HCT116 (cell line): ENCODE results near the gene MAP3K8. TPM values are rescaled to one million over a fixed set of nuclear protein-coding genes. Genes with fewer than 3 reads are reported as not detected.

ENCODE experiments used
- ATAC-seq: fragments of 200-7000 bp; cut with Tn5 transposase; 2 replicates; pipeline ENCODE4 v1.9.1; 2020; ENCODE audit warnings: mild to moderate bottlenecking, moderate library complexity
- BruUV-seq: library from RNA; stranded (reverse); fragments of 400-500 nt; replicated peaks from 2 replicates; lab custom pipeline; 2021; lab: Mats Ljungman, UMichigan
- CTCF ChIA-PET: fragments of 300-600 bp; sonication (Branson Sonifier 250); formaldehyde crosslinking; loops from one replicate; lab custom pipeline; 2021; ENCODE audit warnings: antibody characterized with exemption; lab: Charles Lee
- POLR2A ChIA-PET: fragments of 300-600, 350-600 bp; sonication (Branson Sonifier 250); formaldehyde crosslinking; loops from one replicate; lab custom pipeline; 2021; ENCODE audit warnings: antibody characterized with exemption; lab: Charles Lee
- RAD21 ChIA-PET, 2 experiments: fragments of 300-600 bp; sonication (Branson Sonifier 250); formaldehyde crosslinking; loops; one replicate each; lab custom pipeline; 2023; ENCODE audit warnings: low total read pairs in 2 of 2; ENCODE audit not compliant: uncharacterized antibody in 2 of 2, unreplicated experiment in 2 of 2, low non-redundant PET in 1 of 2; lab: Charles Lee
- DNase-seq: peaks from one replicate; pipeline ENCODE4 v3.0.0-alpha.2; 2010; ENCODE audit warnings: low read depth, low spot score
- H2AFZ ChIP-seq: fragments of 200-600 bp; shearing (Covaris generic), sonication (generic); 2 replicates; pipeline ENCODE4 v1.6.1; 2017; ENCODE audit warnings: low read depth, mixed run types, mixed read lengths, antibody characterized with exemption, low read length; ENCODE audit not compliant: poor library complexity, severe bottlenecking
- H3K27ac ChIP-seq: 2 replicates; pipeline ENCODE4 v1.5.1; 2012; ENCODE audit warnings: low read depth, low read length
- H3K27me3 ChIP-seq: fragments of 200-600 bp; sonication (generic); 2 replicates; pipeline ENCODE4 v1.6.1; 2016; ENCODE audit warnings: mixed run types, low read length, mixed read lengths; ENCODE audit not compliant: insufficient read depth
- H3K36me3 ChIP-seq, 2 experiments: fragments of 200-500 bp in 1 of 2; fragments of 200-600 bp in 1 of 2; sonication (Bioruptor generic) in 1 of 2; sonication (generic) in 1 of 2; 2 replicates each; pipeline versions ENCODE4 v1.5.1 to v1.6.1; 2014 to 2016; ENCODE audit warnings: low read length in 2 of 2, inconsistent platforms in 1 of 2, mixed read lengths in 1 of 2, mixed run types in 1 of 2; ENCODE audit not compliant: insufficient read depth in 2 of 2, control insufficient read depth in 1 of 2
- H3K4me1 ChIP-seq, 2 experiments: fragments of 200-600 bp in 1 of 2; sonication (generic) in 1 of 2; 2 replicates each; pipeline versions ENCODE4 v1.5.1 to v1.6.1; 2012 to 2017; ENCODE audit warnings: low read length in 2 of 2, inconsistent platforms in 1 of 2, mild to moderate bottlenecking in 1 of 2, mixed read lengths in 1 of 2, mixed run types in 1 of 2, moderate library complexity in 1 of 2; ENCODE audit not compliant: insufficient read depth in 2 of 2, control insufficient read depth in 1 of 2
- H3K4me2 ChIP-seq: fragments of 200-600 bp; sonication (generic); 2 replicates; pipeline ENCODE4 v1.6.1; 2017; ENCODE audit warnings: mixed run types, low read length, mixed read lengths
- H3K4me3 ChIP-seq, 2 experiments: fragments of 200-600 bp in 1 of 2; sonication (generic) in 1 of 2; replicated peaks in 1 of 2; 2 replicates each; pipeline ENCODE4 v1.5.1; 2011 to 2016; ENCODE audit warnings: low read length in 2 of 2, control low read depth in 1 of 2, low read depth in 1 of 2, mild to moderate bottlenecking in 1 of 2, mixed read lengths in 1 of 2, mixed run types in 1 of 2
- H3K79me2 ChIP-seq: fragments of 200-600 bp; sonication (generic); 2 replicates; pipeline ENCODE4 v1.6.1; 2017; ENCODE audit warnings: mild to moderate bottlenecking, mixed run types, low read length, moderate library complexity, mixed read lengths; ENCODE audit not compliant: insufficient read depth
- H3K9ac ChIP-seq: fragments of 200-600 bp; sonication (generic); 2 replicates; pipeline ENCODE4 v1.6.1; 2016; ENCODE audit warnings: low read length, mixed read lengths
- H3K9me2 ChIP-seq: fragments of 200-600 bp; sonication (generic), shearing (Covaris generic); 2 replicates; pipeline ENCODE4 v1.6.1; 2017; ENCODE audit warnings: mixed run types, mild to moderate bottlenecking, moderate library complexity; ENCODE audit not compliant: insufficient read depth
- H3K9me3 ChIP-seq, 2 experiments: fragments of 200-500 bp in 1 of 2; fragments of 200-600 bp in 1 of 2; sonication (Bioruptor generic) in 1 of 2; sonication (generic) in 1 of 2; 2 replicates each; pipeline ENCODE4 v1.6.1; 2014 to 2017; ENCODE audit warnings: low read length in 2 of 2, mixed read lengths in 2 of 2, inconsistent platforms in 1 of 2, low read depth in 1 of 2, mild to moderate bottlenecking in 1 of 2, mixed run types in 1 of 2, moderate library complexity in 1 of 2; ENCODE audit not compliant: control insufficient read depth in 1 of 2, insufficient read depth in 1 of 2
- H4K20me1 ChIP-seq: fragments of 200-600 bp; sonication (generic), shearing (Covaris generic); 2 replicates; pipeline ENCODE4 v1.6.1; 2017; ENCODE audit warnings: mixed run types, mild to moderate bottlenecking, moderate library complexity; ENCODE audit not compliant: insufficient read depth
- ATF3 ChIP-seq: IDR thresholded peaks from 2 replicates; pipeline ENCODE4 v1.6.1; 2012
- CBX3 ChIP-seq: IDR thresholded peaks from 2 replicates; pipeline ENCODE4 v1.6.1; 2012; ENCODE audit warnings: low read depth
- EGR1 ChIP-seq: IDR thresholded peaks from 2 replicates; pipeline ENCODE4 v1.6.1; 2012; ENCODE audit warnings: low read depth
- ELF1 ChIP-seq: IDR thresholded peaks from 2 replicates; pipeline ENCODE4 v1.6.1; 2012; ENCODE audit warnings: low read depth, borderline replicate concordance
- EZH2 ChIP-seq: fragments of 200-600 bp; sonication (generic); IDR thresholded peaks from 2 replicates; pipeline ENCODE4 v1.6.1; 2017; ENCODE audit warnings: antibody characterized with exemption, mixed run types
- EZH2phosphoT487 ChIP-seq: fragments of 200-600 bp; IDR thresholded peaks from 2 replicates; pipeline ENCODE4 v1.6.1; 2018; ENCODE audit warnings: antibody characterized with exemption, borderline replicate concordance
- FOSL1 ChIP-seq: IDR thresholded peaks from 2 replicates; pipeline ENCODE4 v1.6.1; 2012; ENCODE audit warnings: low read depth
- JUND ChIP-seq: IDR thresholded peaks from 2 replicates; pipeline ENCODE4 v1.6.1; 2012
- MAX ChIP-seq: IDR thresholded peaks from 2 replicates; pipeline ENCODE4 v1.6.1; 2012
- POLR2A ChIP-seq: IDR thresholded peaks from 2 replicates; pipeline ENCODE4 v1.7.0; 2011; ENCODE audit warnings: borderline replicate concordance; ENCODE audit not compliant: insufficient read depth, insufficient read length; ENCODE audit errors: extremely low read depth
- POLR2AphosphoS5 ChIP-seq: IDR thresholded peaks from 2 replicates; pipeline ENCODE4 v1.6.1; 2011; ENCODE audit warnings: mild to moderate bottlenecking, low read depth, low read length, moderate library complexity
- RAD21 ChIP-seq: IDR thresholded peaks from 2 replicates; pipeline ENCODE4 v1.6.1; 2012; ENCODE audit warnings: low read depth, mild to moderate bottlenecking
- SIN3A ChIP-seq: IDR thresholded peaks from 2 replicates; pipeline ENCODE4 v1.6.1; 2012; ENCODE audit warnings: low read depth
- YY1 ChIP-seq: IDR thresholded peaks from 2 replicates; pipeline ENCODE4 v1.6.1; 2011; ENCODE audit warnings: low read length, low read depth, moderate library complexity, mild to moderate bottlenecking; ENCODE audit not compliant: insufficient replicate concordance; ENCODE audit errors: extremely low read depth
- ZBTB33 ChIP-seq: IDR thresholded peaks from 2 replicates; pipeline ENCODE4 v1.6.1; 2011; ENCODE audit warnings: mild to moderate bottlenecking, low read length, moderate library complexity; ENCODE audit not compliant: insufficient replicate concordance; ENCODE audit errors: extremely low read depth
- intact Hi-C: fragments of 100-400 bp; cut with micrococcal nuclease; formaldehyde crosslinking; loops from 2 replicates; pipeline ENCODE4 v1.10.0; 2022
- total RNA-seq: library from RNA; stranded (reverse); gene quantifications from one replicate; pipeline ENCODE4 v1.2.1, GENCODE V29; 2021; ENCODE audit not compliant: unreplicated experiment

MAP3K8 gene
- total RNA-seq, 1 experiment from 2014 or later: 4.5 TPM

GRCh38 chr10:30420766-30421165 lies 13.2 kb upstream of the MAP3K8 start:
- POLR2A ChIA-PET: interaction anchor here (1.0 kb wide), 1 partner anchor 12 kb away, joined by 5 read pairs; the partner anchor contains the start of gene MAP3K8
- intact Hi-C loops: no loop called here
- TF ChIP-seq YY1 (no peak), EGR1 (no peak), ELF1 (no peak), POLR2A (no peak), EZH2phosphoT487 (no peak), MAX (no peak), CBX3 (no peak), ZBTB33 (no peak), RAD21 (no peak), POLR2AphosphoS5 (no peak), JUND (no peak), EZH2 (no peak), FOSL1 (no peak), ATF3 (no peak), SIN3A (no peak)
- TF ChIP-seq, all 23 proteins: peak for 0
- H2AFZ ChIP-seq: no peak overlapping the region
- H3K27me3 ChIP-seq: no peaks in the 10 kb centered on the region
- H3K9me2 ChIP-seq: no peaks in the 10 kb centered on the region
- no peak overlapping the region for H3K9ac ChIP-seq
- H3K79me2 ChIP-seq: no peaks in the 10 kb centered on the region
- no peak overlapping the region for H3K4me2 ChIP-seq
- H3K36me3 ChIP-seq: no peaks in the 10 kb centered on the region
- ATAC-seq (no peak), DNase-seq (no peak)
- no peak overlapping the region for H3K27ac ChIP-seq
- no peaks in the 10 kb centered on the region for H4K20me1 ChIP-seq
- peaks cover 12 to 16% of the 10 kb centered on the region in 2 experiments for H3K4me1 ChIP-seq
- BruUV-seq: no TSS peak
- H3K4me3 ChIP-seq: no peak overlapping the region
- H3K9me3 ChIP-seq: no peaks in the 10 kb centered on the region
- CTCF ChIA-PET: no interaction called here
- RAD21 ChIA-PET: no interaction called here
